DLD1 (cell line): Measurements from ENCODE around the gene WDR19.
"Not testable (repeated sequence)": the region's sequence is repeated elsewhere in the genome, so short reads cannot be mapped to it uniquely, and the experiment has no call there.

Experiments used
- in situ Hi-C: cut with HindIII; loops from 2 replicates; pipeline ENCODE4 v1.10.0; 2017; ENCODE audit warnings: low sequenced_read_pairs

The WDR19 gene

DNA sequence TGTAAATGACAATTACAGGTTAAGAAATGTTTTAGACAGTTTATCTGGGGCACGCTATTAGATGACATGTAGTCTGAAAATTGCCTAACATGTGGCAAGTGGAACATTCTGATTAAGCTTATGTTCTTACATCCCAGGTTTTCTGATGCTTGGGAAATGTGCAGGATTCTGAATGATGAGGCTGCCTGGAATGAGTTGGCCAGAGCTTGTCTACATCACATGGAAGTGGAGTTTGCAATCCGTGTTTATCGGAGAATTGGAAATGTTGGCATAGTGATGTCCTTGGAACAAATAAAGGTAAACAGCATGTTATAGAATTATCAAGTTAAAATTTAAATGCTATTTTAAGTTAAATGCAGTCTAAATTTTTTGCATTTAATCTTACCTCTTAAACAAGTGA lies 49.3 kb downstream of the WDR19 start:
- in situ Hi-C loops, result no loop called here

DNA sequence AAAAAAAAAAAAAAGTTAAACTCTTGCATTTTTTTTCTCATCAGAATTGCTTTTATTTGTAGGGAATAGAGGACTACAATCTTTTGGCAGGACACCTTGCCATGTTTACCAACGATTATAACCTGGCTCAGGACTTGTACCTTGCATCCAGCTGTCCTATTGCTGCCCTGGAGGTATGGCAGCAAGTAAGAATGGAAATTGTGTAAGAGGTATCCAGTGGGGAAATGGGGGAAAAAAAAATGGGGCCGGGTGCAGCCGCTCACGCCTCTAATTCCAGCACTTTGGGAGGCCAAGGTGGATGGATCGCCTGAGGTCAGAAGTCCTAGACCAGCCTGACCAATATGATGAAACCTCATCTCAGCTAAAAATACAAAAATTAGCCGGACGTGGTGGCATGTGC lies 49.8 kb downstream of the WDR19 start:
- in situ Hi-C loops, result no loop called here

DNA sequence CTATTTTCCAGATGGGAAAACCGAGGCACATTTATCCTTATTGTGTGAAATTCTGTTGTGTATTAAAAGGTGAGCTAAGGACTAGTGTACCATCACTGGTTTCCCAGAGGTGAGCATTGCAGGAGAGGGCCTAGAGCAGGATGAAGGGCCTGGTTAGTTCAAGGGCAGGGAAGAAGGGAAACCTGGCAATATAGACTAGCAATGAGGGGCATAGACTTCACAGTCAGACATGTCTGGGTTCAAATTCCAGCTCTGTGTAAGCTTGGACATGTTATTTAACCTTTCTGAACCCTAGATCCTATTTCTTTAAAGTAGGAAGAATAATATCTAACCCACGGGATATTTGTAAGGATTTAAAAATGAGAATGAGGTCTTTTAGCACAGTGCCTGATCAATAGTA lies 50.8 kb downstream of the WDR19 start:
- in situ Hi-C loops, result no loop called here

DNA sequence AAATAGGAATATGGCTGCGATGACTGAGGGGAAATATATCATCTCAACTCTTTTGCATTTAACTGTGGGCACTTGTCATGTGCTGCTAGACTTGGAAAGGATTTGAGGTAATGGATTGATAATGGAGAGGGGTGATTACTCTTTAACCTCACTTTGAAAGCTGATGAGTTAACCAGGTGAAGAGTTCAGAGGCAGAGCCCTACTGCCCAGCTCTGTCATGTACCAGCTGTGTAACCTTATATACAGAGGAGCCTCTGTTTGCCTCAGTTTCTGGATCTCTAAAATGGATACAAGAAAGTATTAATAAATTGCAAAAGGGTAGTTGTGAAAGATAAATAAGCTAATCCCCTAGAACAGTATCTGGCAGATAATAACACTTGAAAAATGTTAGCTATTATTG lies 51.5 kb downstream of the WDR19 start:
- in situ Hi-C loops, result no loop called here

DNA sequence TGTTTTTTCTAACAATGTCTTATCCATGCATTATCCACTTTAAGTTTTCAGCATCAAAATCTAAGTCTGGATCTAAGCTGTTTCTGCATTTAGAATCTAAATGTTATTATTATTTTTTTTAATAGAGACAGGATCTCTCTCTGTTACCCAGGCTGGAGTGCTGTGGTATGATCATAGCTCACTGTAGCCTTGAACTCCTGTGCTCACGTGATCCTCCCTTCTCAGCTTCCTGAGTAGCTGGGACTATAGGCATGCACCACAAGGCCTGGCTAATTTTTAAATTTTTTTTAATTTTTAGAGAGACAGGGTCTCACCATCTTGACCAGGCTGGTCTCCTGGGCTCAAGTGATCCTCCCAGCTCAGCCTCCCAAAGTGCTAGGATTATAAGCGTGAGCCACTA lies 52.7 kb downstream of the WDR19 start:
- in situ Hi-C loops, result no loop called here

DNA sequence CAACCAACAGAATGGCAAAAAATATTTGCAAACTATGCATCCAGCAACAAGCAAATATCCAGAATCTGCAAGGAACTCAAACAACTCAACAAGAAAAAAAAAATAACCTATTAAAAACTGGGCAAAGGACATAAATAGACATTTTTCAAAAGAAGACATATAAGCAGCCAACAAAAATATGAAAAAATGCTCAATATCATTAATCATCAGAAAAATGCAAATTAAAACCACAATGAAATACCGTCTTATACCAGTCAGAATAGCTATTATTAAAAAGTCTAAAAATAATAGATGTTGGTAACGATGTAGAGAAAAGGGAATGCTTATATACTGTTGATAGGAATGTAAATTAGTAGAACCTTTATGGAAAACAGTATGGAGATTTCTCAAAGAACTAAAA lies 53.4 kb downstream of the WDR19 start:
- in situ Hi-C loops, result no loop called here

DNA sequence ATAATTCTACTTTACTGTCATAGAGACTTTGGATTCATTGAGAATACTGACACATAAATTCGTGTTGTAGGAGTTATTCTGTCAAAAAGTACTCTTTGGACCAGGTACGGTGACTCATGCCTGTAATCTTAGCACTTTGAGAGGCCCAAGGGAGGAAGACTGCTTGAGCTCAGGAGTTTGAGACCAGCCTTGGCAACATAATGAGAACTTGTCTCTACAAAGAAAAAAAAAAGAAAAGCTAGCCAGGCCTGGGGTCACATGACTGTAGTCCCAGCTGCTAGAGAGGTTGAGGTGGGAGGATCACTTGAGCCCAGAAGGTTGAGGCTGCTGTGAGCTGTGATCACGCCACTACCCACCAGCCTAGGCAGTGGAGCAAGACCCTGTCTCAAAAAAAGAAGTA lies 54.9 kb downstream of the WDR19 start:
- in situ Hi-C loops, result no loop called here

DNA sequence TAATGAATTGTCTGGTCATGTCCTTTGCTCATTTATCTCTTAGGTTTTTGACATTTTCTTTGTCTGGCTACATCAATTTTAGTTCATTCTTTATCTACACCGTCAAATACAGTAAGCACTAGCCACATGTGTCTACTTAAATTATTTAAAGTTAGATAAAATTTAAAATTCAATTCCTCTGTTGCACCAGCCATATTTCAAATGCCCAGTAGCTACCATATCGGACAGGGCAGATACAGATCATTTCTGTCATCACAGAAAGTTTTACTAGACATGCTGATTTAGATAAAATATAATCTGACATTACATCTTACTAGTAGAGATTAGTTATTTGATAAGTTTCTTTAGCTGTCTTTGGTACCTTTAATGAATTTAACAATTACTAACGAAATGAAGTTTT lies 61.1 kb downstream of the WDR19 start:
- in situ Hi-C loops, result no loop called here

DNA sequence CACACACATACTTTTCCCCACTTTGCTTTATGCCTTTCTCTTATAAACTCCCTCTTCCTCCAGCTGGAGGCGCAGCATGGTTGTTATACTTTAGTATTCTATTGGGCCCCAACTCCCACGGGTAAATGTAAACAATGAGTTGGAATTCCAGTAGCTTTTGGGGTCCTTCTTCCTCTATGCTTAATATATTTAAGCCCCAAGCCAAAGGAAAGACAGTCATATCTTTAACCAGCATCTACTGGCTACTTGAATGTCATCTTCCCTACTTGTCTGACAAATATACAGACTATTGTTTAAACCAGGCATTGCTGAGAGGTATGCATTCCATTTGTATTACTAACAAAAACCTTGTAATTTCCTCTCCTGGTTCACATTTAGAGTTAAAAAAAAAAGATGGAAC lies 72.9 kb downstream of the WDR19 start:
- in situ Hi-C loops, result no loop called here

DNA sequence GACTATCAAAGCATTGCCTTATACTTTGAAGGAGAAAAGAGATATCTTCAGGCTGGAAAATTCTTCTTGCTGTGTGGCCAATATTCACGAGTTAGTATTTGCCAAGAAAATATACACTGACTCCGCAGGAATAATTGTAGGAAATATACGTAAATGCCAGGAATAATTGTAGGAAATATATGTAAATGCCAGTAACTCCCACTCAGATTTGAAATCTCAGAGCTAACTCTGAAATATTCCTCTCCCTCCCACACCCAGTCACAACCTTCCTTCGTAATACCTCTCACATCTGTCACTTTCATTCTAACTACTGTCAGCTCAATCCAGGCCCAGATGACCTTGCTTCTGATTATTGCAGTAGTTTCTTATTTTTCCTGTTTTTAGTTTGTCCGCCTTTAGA lies 73.5 kb downstream of the WDR19 start:
- in situ Hi-C loops, result no loop called here

DNA sequence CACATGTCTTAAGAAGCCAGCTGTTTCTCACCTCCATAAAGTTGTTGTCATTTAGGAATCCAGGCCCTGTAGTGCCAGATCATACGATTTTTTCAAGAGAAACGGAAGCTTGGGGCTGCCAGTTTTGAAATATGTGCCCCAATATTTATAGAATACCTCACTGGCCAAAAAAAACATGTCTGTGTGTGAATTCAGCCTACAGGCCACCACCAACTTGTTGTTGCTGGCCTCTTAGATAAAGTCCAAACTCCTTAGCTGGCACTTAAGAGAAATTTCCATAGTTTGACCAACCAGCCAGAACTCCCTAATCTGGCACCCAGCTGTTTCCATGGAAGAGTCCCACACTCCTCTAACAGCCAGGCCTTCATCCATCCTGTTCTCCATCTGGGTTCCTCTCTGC lies 74.1 kb downstream of the WDR19 start:
- in situ Hi-C loops, result no loop called here

DNA sequence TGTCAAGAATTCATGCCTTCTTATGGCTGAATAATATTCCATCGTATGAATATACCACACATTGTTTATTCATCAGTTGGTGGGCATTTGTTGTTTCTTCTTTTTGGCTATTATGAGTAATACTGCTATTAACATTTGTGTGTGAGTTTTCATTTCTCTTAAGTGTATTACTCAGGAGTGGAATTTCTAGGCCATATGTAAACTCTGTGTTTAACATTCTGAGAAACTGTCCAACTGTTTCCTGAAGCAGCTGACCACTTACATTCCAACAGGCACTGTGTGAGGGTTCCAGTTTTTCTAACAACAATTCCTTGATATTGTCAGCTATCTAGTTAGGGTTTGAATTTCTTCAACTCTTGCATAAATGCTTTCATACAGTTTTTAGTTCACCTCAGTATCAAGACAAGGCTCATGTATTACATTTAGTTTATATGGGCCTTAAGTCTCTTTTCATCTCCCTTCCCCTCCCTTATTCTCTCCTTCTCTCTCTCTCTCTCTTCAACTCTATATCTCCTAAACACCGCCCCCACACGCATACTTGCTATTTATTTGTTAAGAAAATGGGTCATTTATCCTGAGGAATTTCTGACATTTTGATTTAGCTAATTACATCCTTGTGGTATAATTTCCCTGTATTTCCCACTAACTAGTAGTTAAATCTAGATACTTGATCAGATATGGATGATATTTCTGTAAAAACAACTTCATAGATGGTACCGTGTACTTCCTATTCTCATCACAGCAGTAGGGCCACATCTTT lies 77.4 kb downstream of the WDR19 start:
- in situ Hi-C loops, result no loop called here

DNA sequence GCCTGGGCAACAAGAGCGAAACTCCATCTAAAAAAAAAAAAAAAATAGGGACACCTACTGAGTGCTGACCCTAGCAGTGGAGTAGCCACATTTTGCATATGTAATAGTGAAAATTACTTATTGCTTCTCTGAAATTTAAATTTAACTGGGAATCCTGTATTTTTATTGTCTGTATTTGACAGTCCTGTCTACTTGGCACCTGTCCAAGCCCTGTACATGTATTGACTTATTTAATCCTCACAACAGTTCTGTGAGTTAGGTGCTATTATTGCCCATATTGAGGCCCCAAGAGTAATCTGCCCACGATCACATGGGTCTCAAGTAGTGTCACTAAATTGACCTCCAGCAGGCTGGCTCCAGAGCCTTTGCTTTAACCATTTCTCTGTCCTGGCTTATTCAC lies 81.6 kb downstream of the WDR19 start:
- in situ Hi-C loops, result no loop called here

DNA sequence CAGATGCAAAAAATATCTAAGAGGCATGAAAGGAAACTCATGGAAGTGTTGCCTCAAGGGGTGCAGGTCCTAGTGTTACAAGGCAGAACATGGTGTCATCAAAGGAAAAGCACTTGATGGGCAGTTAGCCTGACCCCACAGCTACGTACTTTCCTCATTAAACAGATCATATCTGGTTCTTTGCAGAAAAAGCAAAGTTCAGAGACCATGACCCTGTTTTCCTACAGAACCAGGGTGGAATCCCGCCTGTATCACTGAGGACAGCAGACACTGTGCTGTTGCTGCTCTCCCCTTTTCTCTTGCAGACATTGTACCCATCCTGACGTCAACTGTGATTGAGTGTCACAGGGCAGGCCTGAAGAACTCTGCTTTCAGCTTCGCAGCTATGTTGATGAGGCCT lies 92.2 kb downstream of the WDR19 start:
- in situ Hi-C loops, result no loop called here

DNA sequence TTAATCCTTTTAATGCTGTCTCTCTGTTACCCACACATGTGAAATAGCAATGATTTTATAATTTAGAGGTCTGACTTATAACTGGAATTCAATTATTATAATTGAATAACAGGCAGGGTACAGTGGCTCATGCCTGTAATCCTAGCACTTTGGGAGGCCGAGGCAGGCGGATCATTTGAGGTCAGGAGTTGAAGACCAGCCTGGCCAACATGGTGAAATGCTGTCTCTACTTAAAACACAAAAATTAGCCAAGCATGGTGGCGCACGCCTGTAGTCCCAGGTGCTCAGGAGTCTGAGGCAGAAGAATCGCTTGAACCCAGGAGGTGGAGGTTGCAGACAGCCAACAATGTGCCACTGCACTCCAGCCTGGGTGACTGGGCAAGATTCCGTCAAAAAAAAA lies 95.3 kb downstream of the WDR19 start:
- in situ Hi-C loops, result not testable (repeated sequence)

DNA sequence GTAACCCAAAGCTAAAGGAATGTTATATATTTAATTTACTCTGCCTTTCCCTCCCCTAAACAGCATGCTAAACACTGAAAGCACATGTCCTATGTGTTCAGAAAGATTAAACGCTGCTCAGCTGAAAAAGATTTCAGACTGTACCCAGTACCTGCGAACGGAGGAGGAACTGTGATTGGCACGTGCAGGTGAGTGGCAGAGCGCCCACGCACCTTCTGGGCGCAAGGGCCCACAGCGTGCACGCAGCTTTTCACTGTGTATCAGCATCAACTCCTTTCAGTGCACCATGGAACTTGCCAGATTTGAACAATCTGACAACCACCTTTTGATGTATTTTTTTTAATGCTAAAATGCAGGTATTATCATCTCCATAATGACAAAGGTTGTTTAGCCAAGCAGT lies 96.1 kb downstream of the WDR19 start:
- in situ Hi-C loops, result no loop called here

DNA sequence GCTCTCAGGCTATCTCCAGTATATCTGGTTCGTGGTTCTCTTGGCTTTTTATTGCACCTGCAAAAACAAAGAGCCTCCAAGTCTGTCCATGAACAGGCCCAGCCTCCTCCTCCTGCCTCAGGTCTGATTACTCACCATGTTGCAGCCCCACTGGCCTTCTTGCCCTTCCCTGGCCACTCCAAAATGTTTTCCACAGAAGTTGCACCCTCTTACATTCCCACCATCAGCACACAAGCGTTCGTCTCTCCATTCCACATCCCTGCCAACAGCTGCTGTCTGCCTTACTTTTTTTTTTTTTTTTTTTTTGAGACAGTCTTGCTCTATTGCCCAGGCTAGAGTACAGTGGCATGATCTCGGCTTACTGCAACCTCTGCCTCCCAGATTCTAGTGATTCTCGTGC lies 97.1 kb downstream of the WDR19 start:
- in situ Hi-C loops, result no loop called here

DNA sequence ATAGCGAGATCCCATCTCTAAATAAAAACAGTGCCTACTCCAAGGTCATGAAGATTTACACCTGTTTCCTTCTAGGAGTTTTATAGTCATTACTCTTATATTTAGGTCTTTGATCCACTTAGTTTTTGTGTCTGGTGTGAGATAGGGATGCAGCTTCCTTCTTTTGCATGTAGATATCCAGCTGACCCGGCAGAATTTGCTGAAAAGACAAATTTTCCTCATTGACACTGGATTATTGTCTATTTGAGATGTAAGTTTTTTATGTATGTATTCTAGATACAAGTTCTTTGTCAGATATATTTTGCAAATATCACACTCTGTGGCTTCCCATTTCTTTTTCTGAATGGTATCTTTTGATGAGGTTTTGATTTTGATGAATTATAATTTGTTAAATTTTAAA lies 98.4 kb downstream of the WDR19 start:
- in situ Hi-C loops, result no loop called here

DNA sequence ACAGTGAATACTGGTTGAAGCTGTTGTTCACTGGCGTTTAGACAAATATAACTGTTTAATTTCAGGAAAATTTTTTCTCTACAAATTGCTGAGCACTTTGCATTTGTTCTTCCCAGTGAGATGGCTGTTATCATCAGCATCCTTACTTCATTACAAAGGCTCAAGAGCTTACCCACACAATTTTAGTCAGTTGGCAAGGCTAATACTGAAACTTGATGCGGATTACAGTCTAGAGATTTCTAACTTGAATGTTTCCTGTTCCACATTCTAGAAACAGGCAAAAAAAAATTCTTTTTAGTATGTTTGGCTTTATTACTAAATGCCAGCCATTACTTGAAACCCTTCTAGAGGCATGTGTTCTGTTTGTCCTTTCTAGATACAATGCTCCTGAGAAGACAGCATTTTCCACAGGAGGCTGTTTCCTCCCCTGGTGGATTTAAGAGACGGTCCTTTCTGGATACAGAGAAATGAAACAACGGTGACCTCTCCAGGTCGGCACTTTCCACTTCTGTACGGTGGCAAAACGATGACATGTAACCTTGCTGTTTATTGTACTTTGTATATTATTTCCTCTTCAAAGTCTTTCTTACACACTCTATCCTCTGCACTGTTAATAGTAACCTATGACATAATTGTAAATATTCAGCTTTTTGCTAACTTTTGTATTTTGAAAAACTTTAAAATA lies 102.9 kb downstream of the WDR19 start:
- in situ Hi-C loops, result no loop called here

DNA sequence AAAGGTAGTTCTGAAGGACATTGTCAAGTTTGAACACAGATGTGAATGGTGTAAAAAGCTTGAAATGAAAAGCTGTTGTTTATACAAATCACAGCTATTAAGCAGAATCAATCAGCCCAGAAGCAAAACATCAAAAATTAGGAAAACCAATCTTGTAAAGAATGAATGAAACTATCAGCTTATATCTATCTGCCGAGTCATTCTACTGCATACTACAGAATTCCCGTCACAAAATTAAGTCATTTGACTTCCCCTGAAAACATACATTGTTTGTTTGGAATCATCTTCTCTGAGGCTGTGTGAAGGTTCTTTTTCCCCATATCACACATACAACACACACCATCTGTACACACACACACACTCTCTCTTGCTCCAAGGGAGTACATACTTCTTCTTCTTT lies 103.5 kb downstream of the WDR19 start:
- in situ Hi-C loops, result no loop called here

DNA sequence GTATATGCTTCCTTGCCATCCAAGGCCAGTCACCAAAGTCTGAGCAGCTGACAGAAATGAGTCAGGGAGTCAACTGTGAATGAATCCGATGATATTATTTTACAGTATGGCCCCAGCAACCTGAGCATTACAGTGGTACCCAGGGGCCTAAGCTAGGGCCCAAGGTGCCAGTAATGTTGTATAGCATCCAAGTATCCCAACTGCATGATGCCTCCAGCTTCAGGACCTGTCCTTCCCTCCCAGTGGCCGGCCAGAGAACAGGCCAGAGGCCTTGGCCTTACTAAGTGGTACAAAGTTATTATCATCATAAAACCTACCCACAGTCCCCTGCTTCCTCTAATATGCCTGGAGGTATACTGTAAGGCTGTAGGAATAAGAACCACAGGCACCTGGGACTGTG lies 103.9 kb downstream of the WDR19 start:
- in situ Hi-C loops, result no loop called here

DNA sequence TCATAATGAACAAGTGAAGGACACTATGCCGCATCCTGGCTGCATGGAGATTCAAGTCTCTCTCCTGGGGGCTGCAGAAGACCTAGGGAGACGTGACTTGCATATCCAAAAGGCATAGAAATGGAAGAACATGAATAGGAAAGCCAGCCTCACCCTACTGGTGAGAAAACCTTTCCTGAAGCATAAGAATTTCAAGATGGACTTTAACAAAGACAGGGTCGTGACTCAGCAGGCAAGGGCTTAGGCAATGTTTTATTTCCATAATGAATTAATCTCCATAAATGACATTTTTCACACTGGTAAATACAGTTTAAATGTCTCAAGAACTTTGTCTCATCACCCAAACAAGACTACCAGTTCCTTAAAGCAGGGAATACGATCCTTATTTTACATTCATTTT lies 104.9 kb downstream of the WDR19 start:
- in situ Hi-C loops, result no loop called here

DNA sequence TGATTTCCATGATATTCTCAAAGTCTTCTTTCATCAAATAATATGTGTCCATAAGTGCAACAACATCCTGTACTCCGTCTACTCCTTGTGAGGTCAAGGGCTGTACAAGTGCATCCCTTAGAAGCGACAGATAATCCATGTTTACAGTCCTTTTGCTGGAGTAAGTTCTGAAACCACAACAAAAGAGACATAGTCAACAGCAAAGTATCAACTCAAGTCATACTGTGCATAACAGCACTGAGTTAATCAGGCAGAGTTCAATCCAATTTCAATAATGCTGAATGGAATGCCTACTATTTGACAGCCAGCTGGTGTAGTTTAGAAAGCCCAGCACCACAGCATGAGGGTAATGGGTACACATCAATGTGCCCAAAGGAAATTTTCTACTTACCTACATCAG lies 109.4 kb downstream of the WDR19 start:
- in situ Hi-C loops, result no loop called here
